Breast epithelium (tissue), 3 donors: ENCODE measurements around the gene MT3.

ENCODE experiments used
- CTCF ChIP-seq, 3 donors: fragments of 450-650 bp; IDR thresholded peaks; one replicate each; pipeline ENCODE4 v1.5.1; 2016 to 2017; ENCODE audit warnings: antibody characterized with exemption in 3 of 3, mild to moderate bottlenecking in 3 of 3, moderate library complexity in 3 of 3
- POLR2AphosphoS5 ChIP-seq, 3 donors: sonication (generic); formaldehyde crosslinking; IDR thresholded peaks; one replicate each; pipeline ENCODE4 v1.6.1; 2017; ENCODE audit warnings: antibody characterized with exemption in 3 of 3

- no peak for TF ChIP-seq CTCF (IDR thresholded peaks at IDR 0.05)
- no peak for TF ChIP-seq POLR2AphosphoS5 (IDR thresholded peaks at IDR 0.05)
Measured at GRCh38 chr16:56613706-56614105, 24.4 kb downstream of the MT3 start.
